Tibial nerve (tissue), 3 donors: ENCODE data around the gene ITGAD.

Source experiments
- CTCF ChIP-seq, 5 experiments: fragments of 200-600 bp in 3 of 5; fragments of 450-650 bp in 2 of 5; sonication (generic) in 3 of 5; IDR thresholded peaks; one replicate each; pipeline ENCODE4 v1.5.1; 2016 to 2019; ENCODE audit warnings: antibody characterized with exemption in 5 of 5, mild to moderate bottlenecking in 3 of 5, moderate library complexity in 2 of 5
- POLR2A ChIP-seq, 2 donors: fragments of 450-650 bp; IDR thresholded peaks; one replicate each; pipeline ENCODE4 v1.6.1; 2017; ENCODE audit warnings: antibody characterized with exemption in 2 of 2, mild to moderate bottlenecking in 2 of 2, moderate library complexity in 2 of 2

- TF ChIP-seq CTCF (IDR thresholded peaks at IDR 0.05) = no peak
- no peak for TF ChIP-seq POLR2A (IDR thresholded peaks at IDR 0.05)
Measured at GRCh38 chr16:31410082-31410481, 16.9 kb downstream of the ITGAD start.
